HG03095 (cell line): Measurements from ENCODE around the gene HBG1.

Experiments used
- ATAC-seq: cut with Tn5 transposase; IDR thresholded peaks from one replicate; pipeline ENCODE4 v1.9.1; 2021; ENCODE audit warnings: moderate library complexity; ENCODE audit not compliant: unreplicated experiment

Gene HBG1

GRCh38 chr11:5229356-5229755, 20.3 kb downstream of the HBG1 start:
- no peak for ATAC-seq

GRCh38 chr11:5228124-5228523, 21.5 kb downstream of the HBG1 start:
- ATAC-seq: no peak

GRCh38 chr11:5227681-5228080, 22.0 kb downstream of the HBG1 start:
- no peak for ATAC-seq

GRCh38 chr11:5226732-5227310, 22.8 kb downstream of the HBG1 start, which contains the start of gene HBB:
Gene HBB, minus strand, starts transcription at chr11:5227071. Its CDS starts 50 bp downstream, at chr11:5227021.
- no peak for ATAC-seq

GRCh38 chr11:5225480-5225871, 24.2 kb downstream of the HBG1 start:
- ATAC-seq: no peak

- ATAC-seq: no peak
These were observed 24.8 kb downstream of the HBG1 start for GRCh38 chr11:5224538-5225479.

- ATAC-seq: no peak
These were observed 26.0 kb downstream of the HBG1 start for GRCh38 chr11:5223686-5224085.

- no peak for ATAC-seq
These were observed 26.5 kb downstream of the HBG1 start for GRCh38 chr11:5223146-5223545.

- ATAC-seq: no peak
These were observed 39.2 kb downstream of the HBG1 start for GRCh38 chr11:5210376-5210885.

- peak; percentile 55 for ATAC-seq
These were observed 44.9 kb downstream of the HBG1 start for GRCh38 chr11:5204787-5205186.

- no peak for ATAC-seq
These were observed 46.3 kb downstream of the HBG1 start for GRCh38 chr11:5203366-5203765.

GRCh38 chr11:5200582-5200981, 49.1 kb downstream of the HBG1 start, which contains the start of gene OR51V1:
Gene OR51V1, minus strand, starts transcription at chr11:5200682. Its CDS starts 0 bp downstream, at chr11:5200682.
- ATAC-seq: no peak

- ATAC-seq: no peak
These were observed 51.4 kb downstream of the HBG1 start for GRCh38 chr11:5198285-5198684.
